ENCODE data around the gene TUBB1.
A peak's percentile ranks its signal among the peaks of the same experiment; 100 is the strongest.
"Not testable (repeated sequence)": the region's sequence is repeated elsewhere in the genome, so short reads cannot be mapped to it uniquely, and the experiment has no call there.

Gene TUBB1

DNA sequence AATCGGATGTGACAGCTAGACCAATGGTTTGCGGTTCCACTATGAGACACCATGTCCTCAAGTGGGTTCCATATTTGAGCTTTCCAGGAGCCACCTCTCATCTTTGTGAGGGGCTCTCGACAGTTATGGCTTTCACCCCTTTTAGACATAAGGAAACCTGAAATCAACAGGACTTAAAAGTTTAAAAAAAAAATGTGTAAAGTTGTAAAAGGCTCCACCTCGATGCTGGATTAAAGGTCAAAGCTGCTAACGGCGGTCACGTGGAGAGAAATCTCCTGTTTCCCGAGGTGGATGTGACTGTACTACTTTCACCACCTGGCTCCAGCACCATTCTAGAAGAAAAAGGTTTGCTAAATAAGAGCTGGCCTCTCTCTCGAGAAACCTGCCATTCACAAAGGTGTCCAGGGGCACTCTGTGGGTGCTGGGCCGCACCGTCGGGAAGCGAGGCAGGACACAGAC, 12.4 kb downstream of the TUBB1 start:
- H3K27me3 Mint-ChIP-seq (ENCODE audit: low read depth) = no peaks in the 10 kb centered on the region
- peaks cover 59% of the 10 kb centered on the region for H3K36me3 Mint-ChIP-seq (ENCODE audit: low read depth)
- H3K27ac Mint-ChIP-seq = peak overlapping the region; percentile 92
- H3K9me3 Mint-ChIP-seq = no peaks in the 10 kb centered on the region
- H3K4me3 Mint-ChIP-seq = peak overlapping the region; percentile 92
- peaks cover 55% of the 10 kb centered on the region for H3K4me1 Mint-ChIP-seq (ENCODE audit: low read depth)

DNA sequence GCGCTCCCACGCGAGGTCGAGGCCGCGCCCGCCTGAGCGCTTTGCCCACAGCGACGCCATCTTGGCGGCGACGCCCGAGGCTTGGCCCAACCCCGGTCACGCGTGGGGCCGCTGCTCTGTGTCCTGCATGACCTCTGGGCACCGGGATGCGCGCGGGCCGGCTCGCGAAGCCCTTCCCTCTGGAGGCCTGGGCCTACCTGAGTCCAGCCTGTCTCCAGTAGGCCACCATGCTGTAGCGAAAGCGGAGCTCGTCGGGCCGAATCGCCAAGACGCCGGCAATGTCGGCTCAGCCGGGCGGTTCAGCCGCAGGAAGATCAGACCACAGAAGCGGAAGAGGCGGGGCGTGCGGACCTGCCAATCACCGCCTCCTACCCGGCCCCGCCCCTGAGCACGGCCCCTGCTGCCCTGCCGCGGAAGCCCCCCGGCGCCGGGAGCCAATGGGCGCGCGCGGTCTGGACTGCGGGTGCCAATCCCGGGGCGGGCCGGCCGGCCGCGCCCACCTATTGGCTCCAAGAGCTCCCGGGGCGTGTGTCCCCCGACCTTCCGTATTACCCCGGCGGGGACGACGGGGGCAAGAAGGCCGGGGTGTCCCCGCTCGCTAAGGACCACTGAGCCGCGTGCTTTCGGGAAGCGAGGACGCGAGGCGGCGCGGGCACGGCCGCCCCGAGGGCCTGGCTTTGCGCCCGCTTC, 12.9 kb downstream of the TUBB1 start, which contains the start of gene ATP5F1E:
Gene ATP5F1E (minus strand): TSS at position 313 of the 690 bp plus-strand sequence. CDS start 84 bp downstream, at position 229.
- Mint-ChIP-seq H3K4me1 (ENCODE audit: low read depth) (peaks cover 52% of the 10 kb centered on the region), H3K36me3 (ENCODE audit: low read depth) (peaks cover 59% of the 10 kb centered on the region), H3K27ac (peak within 1 kb of the TSS; percentile 92), H3K4me3 (peak within 1 kb of the TSS; percentile 92), H3K27me3 (ENCODE audit: low read depth) (no peaks in the 10 kb centered on the region), H3K9me3 (no peaks in the 10 kb centered on the region)

DNA sequence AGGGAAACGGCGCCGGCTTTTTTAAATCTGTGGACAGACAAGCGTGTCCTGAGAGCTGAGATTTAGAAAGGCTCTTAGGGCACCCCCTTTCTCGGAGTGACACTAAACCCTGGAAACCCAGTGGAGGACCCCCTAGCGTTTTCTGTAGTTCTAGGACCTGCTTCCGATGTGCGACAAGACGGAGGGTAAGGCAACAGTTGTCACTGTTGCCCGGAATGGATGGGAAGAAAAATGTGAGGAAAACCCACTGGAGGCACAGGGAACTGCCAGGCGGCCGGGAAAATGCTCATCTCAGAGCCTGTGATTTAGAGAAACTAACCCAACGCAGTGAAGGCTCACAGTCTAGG, 13.5 kb downstream of the TUBB1 start:
- no peaks in the 10 kb centered on the region for H3K9me3 Mint-ChIP-seq
- peak overlapping the region; percentile 89 for H3K4me3 Mint-ChIP-seq
- no peaks in the 10 kb centered on the region for H3K27me3 Mint-ChIP-seq (ENCODE audit: low read depth)
- H3K27ac Mint-ChIP-seq = peak overlapping the region; percentile 90
- peaks cover 54% of the 10 kb centered on the region for H3K4me1 Mint-ChIP-seq (ENCODE audit: low read depth)
- H3K36me3 Mint-ChIP-seq (ENCODE audit: low read depth) = peaks cover 56% of the 10 kb centered on the region

DNA sequence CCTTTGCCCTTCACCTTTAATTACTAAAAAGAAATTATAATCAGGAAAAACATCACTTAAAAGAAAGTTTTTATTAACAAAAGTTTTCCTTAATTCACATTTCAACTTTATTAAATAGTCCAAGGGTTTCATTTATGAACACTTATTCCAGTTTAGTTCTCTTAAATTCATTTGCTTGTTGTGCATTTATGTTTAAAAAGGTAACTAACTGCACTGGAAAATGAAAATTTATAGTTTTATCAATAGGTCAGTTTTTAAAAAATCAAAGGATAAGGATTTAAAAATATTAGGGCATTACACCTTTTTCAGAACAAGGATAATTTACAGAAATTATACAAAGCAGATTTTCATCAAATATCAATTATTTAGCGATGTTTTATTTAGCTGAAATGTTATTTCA, 13.9 kb downstream of the TUBB1 start:
- Mint-ChIP-seq H3K27me3 (ENCODE audit: low read depth) (no peaks in the 10 kb centered on the region), H3K27ac (no peak overlapping the region)

DNA sequence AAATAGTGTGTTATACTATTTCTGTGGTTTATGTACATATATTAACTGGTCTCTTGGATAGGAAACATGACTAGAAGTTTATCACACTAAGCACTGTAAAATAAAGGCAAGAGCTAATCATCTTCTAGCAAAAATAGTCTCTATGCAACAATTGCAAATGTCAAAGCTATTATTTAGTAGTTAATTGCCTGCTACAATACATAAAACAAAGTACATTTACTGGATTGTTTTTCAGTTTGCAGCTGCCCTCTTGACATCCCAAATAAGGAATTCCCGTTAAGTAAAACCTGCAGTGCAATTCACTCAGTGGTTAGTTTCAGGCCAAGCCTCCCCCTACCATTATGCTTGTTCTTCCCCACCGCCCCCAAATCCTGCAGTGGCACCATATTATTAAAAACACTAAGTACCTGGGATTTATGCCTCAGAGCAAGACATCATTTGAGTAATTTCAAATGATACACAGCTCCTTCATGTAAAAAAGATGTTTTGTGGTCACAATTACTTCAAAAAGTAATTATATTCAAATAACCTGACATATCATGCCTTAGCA, 14.5 kb downstream of the TUBB1 start:
- Mint-ChIP-seq H3K4me1 (ENCODE audit: low read depth) (peaks cover 47% of the 10 kb centered on the region), H3K9me3 (no peaks in the 10 kb centered on the region), H3K4me3 (peak overlapping the region; percentile 46), H3K27me3 (ENCODE audit: low read depth) (no peaks in the 10 kb centered on the region), H3K27ac (peak overlapping the region; percentile 45), H3K36me3 (ENCODE audit: low read depth) (peaks cover 54% of the 10 kb centered on the region)

More for the DNA sequence above, 13.9 kb downstream of the TUBB1 start:
- H3K4me3 Mint-ChIP-seq = peak overlapping the region; percentile 89
- H3K9me3 Mint-ChIP-seq = no peaks in the 10 kb centered on the region
- H3K4me1 Mint-ChIP-seq (ENCODE audit: low read depth) = peaks cover 50% of the 10 kb centered on the region
- peaks cover 57% of the 10 kb centered on the region for H3K36me3 Mint-ChIP-seq (ENCODE audit: low read depth)

DNA sequence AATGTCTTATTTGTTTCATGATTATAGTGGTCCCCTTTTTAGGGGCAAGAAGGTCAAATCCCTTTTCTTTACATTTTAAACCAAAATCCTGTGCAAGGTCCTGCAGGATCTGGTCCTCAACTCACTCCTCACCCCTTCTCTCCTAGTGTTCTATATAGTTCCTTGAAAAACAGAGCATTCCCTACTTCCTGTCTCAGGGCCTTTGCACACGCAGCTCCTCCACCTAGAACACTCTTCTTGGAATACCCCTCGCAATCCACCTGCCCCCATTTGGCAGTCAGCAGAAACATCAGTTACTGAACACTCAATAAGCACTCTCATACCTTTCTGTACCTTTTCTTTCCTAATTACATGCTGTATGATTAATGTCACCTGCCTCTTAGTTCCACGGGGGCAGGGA, 16.2 kb downstream of the TUBB1 start:
- peaks cover 44% of the 10 kb centered on the region for H3K36me3 Mint-ChIP-seq (ENCODE audit: low read depth)
- H3K9me3 Mint-ChIP-seq = no peaks in the 10 kb centered on the region
- H3K27ac Mint-ChIP-seq = no peak overlapping the region
- H3K4me1 Mint-ChIP-seq (ENCODE audit: low read depth) = peaks cover 45% of the 10 kb centered on the region
- no peak overlapping the region for H3K4me3 Mint-ChIP-seq
- H3K27me3 Mint-ChIP-seq (ENCODE audit: low read depth) = no peaks in the 10 kb centered on the region

DNA sequence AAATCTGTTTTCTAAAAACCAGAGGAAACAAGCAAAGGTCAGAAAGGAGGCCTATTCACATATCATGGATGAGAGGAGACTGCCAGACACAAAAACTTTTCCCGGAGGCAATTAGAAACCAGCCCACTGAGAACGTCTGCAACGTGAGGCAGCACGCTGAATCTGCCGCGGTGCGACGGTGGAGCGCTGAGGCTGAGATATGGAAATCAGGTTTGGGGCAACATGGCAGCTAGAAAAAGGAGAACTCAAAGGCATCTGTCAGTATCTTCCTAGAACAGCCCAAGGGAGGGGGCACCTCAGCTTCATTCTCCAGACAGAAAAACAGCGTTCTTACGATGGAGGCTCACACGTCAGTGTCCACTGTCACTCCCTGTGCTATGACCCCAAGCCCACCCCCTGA, 18.2 kb downstream of the TUBB1 start:
- Mint-ChIP-seq H3K36me3 (ENCODE audit: low read depth) (peaks cover 44% of the 10 kb centered on the region), H3K27ac (no peak overlapping the region), H3K4me3 (no peak overlapping the region), H3K9me3 (no peaks in the 10 kb centered on the region), H3K4me1 (ENCODE audit: low read depth) (peaks cover 42% of the 10 kb centered on the region), H3K27me3 (ENCODE audit: low read depth) (no peaks in the 10 kb centered on the region)

DNA sequence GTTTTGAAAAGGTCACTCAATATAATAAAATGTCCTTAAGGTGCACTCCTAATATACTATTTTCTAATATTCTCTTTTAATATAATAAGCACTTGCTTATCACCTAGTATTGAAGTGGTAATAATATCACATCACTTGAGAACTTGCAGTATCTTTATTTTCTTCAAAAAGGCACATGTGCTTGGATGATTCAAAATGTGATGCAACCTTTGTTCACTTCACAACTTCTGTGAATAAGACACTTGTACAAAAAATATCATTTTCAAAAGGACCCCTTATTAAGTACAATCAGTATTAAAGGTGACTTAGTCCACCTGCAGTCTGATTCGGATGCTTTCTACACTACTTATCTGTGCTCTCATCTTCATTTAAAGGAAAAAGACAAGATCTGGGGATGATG, 20.0 kb downstream of the TUBB1 start:
- Mint-ChIP-seq H3K4me1 (ENCODE audit: low read depth) (peaks cover 43% of the 10 kb centered on the region), H3K27me3 (ENCODE audit: low read depth) (no peaks in the 10 kb centered on the region), H3K27ac (no peak overlapping the region), H3K36me3 (ENCODE audit: low read depth) (peaks cover 40% of the 10 kb centered on the region), H3K4me3 (peak overlapping the region; percentile 25), H3K9me3 (no peaks in the 10 kb centered on the region)

DNA sequence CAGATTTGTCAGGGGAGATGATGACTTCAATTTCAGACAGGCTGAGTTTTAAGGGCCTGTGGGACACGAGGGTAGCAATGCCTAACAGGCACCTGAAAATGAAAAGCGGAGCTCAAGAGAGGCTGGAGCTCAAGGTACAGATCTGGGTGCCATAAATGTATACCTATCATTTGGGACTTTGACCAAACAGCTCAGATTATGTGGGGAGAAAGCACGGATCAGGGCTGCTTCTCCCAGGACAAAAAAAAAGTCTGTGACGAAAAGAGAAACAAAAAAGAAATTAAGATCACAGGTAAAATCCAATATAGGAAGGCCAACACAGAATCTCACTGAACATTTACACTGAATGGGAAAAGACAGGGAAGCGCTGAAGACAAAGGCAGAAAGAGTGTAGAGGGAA, 21.4 kb downstream of the TUBB1 start:
- H3K36me3 Mint-ChIP-seq (ENCODE audit: low read depth) = peaks cover 31% of the 10 kb centered on the region
- H3K4me1 Mint-ChIP-seq (ENCODE audit: low read depth) = peaks cover 38% of the 10 kb centered on the region
- no peaks in the 10 kb centered on the region for H3K27me3 Mint-ChIP-seq (ENCODE audit: low read depth)
- peak overlapping the region; percentile 67 for H3K27ac Mint-ChIP-seq
- peak overlapping the region; percentile 83 for H3K4me3 Mint-ChIP-seq
- H3K9me3 Mint-ChIP-seq = no peaks in the 10 kb centered on the region

DNA sequence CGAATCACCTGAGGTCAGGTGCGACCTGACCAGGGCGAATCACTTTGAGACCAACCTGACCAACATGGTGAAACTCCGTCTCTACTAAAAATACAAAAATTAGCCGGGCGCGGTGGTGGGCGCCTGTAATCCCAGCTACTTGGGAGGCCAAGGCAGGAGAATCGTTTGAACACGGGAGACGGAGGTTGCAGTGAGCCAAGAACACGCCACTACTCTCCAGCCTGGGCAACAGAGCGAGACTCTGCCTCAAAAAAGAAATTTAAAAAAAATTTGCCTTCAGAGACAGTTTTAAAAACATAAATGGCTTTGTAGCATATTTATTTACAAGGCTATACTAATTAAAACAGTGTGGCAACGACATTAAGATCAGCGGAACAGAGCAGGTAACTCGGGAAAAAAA, 22.3 kb downstream of the TUBB1 start:
- Mint-ChIP-seq H3K4me3 (peak overlapping the region; percentile 83), H3K27ac (peak overlapping the region; percentile 67), H3K36me3 (ENCODE audit: low read depth) (peaks cover 24% of the 10 kb centered on the region), H3K4me1 (ENCODE audit: low read depth) (peaks cover 36% of the 10 kb centered on the region)
- not testable (repeated sequence) for H3K27me3 Mint-ChIP-seq (ENCODE audit: low read depth); H3K9me3 Mint-ChIP-seq

DNA sequence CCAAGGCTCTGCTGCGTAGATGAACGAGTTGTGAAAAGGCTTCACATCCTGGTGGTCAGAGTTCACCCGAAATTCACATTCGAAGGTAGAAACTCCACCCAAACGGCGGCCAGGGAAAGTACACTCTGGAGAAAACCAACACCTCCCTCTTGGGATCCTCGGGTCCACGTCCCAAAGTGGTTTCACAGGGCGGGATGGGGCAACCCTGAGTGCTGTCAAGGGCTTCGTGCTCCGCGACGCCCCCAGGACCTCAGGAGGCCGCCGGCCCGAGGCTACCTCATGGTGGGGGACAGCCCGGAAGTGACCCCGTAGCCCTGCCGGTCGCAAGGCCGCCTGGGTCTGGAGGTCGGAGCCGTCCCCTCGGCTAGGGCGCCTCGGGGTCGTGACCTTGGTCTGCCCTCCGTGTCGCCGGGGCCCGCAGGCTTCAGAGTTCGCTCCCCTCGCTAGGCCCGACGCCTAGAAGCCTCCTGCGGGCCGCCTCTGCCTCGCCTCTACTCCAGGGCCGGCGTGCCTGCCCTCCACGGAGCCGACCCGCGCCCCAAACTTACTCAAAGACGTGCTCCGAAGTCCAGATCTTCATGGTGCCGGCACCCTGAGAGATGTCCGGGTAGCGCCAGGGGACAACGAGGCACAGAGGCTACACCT, 23.0 kb downstream of the TUBB1 start, which contains the start of gene PRELID3B:
Gene PRELID3B (minus strand): TSS at position 636 of the 645 bp plus-strand sequence. CDS start 56 bp downstream, at position 580.
- peaks cover 32% of the 10 kb centered on the region for H3K4me1 Mint-ChIP-seq (ENCODE audit: low read depth)
- H3K27me3 Mint-ChIP-seq (ENCODE audit: low read depth) = no peaks in the 10 kb centered on the region
- H3K4me3 Mint-ChIP-seq = peak within 1 kb of the TSS; percentile 97
- H3K36me3 Mint-ChIP-seq (ENCODE audit: low read depth) = peaks cover 16% of the 10 kb centered on the region
- no peaks in the 10 kb centered on the region for H3K9me3 Mint-ChIP-seq
- H3K27ac Mint-ChIP-seq = peak within 1 kb of the TSS; percentile 93

DNA sequence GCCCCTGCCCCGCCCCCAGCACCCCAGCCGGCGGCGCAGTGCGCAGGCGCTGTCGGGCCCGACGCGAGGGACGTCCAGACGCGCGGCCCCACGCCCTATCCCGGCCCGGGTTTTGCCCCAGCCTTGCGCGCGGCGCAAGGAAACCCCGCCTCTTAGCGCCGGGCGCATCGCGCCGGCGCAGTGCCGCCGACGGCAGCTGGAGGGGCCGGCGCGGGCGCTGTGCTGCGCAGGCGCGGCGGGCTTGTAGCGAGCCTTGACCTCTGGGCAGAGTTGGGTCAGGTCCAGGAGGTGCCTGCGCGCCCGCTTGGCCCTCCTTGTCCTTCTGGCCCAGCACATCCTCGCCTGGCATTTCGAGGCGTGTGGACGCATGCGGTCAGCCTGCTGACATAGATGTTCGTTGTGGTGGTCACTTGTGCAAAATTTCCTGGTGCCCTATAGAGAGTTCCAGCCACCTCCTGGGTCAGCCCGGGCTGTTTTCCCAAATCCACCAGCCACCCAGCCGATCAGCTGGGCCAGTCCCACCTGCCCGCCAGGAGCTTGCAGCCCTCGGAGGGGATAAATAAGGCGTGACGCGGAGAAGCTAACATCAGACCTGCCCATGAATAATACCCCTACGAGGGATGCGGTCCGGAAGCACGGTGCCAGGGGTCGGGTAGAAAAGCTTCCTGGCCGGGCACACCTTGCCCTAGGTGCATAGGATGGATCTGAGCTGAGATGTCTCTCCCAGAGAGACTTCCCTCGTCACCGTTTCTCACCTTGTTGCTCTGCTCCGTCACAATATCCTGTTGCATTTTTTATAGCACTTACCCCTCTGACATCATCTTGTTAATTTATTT, 23.8 kb downstream of the TUBB1 start:
- Mint-ChIP-seq H3K4me1 (ENCODE audit: low read depth) (peaks cover 32% of the 10 kb centered on the region), H3K36me3 (ENCODE audit: low read depth) (peaks cover 12% of the 10 kb centered on the region), H3K9me3 (no peaks in the 10 kb centered on the region), H3K27me3 (ENCODE audit: low read depth) (no peaks in the 10 kb centered on the region), H3K4me3 (peak overlapping the region; percentile 97), H3K27ac (peak overlapping the region; percentile 93)

DNA sequence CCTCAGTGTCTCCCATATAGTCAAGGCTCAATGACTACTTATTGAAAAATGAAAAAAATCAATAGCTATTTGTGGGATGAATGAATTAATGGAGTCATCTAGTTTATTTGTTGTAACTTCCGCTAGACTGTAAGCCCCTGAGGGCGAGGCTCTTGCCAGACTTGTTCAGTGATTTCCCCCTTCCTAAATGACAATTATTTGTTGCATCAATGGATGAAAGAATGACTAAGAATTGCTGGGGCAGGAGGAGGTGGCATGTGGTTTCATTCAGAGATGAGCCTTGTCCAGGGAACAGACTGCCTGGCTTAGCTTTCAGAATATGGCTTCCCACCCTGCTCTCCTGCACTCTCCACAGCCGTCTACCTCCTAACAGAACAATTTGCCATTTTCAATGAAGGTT, 24.5 kb downstream of the TUBB1 start:
- H3K27ac Mint-ChIP-seq = peak overlapping the region; percentile 57
- peaks cover 38% of the 10 kb centered on the region for H3K4me1 Mint-ChIP-seq (ENCODE audit: low read depth)
- peak overlapping the region; percentile 74 for H3K4me3 Mint-ChIP-seq
- no peaks in the 10 kb centered on the region for H3K27me3 Mint-ChIP-seq (ENCODE audit: low read depth)
- H3K9me3 Mint-ChIP-seq = no peaks in the 10 kb centered on the region
- peaks cover 12% of the 10 kb centered on the region for H3K36me3 Mint-ChIP-seq (ENCODE audit: low read depth)

DNA sequence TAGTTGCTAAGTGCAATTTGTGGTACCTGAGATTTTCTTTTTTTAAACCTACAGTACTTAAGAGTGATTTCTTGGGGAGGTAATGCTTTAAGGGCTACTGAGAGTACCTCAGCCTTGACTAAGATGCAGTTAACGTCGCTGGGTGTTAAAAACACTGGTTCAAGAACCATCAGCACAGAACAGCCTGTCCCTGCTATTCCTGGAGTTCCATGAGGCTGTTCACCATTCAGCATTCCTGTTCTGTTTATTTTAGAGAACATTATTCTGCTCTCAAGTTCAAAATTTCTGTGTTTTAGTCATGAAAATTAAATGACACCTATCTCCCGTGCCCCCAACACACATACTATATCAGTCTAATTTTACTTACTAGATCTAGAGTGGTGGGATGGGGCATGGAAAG, 25.1 kb downstream of the TUBB1 start:
- Mint-ChIP-seq H3K4me1 (ENCODE audit: low read depth) (peaks cover 33% of the 10 kb centered on the region), H3K9me3 (no peaks in the 10 kb centered on the region), H3K27me3 (ENCODE audit: low read depth) (no peaks in the 10 kb centered on the region), H3K36me3 (ENCODE audit: low read depth) (peaks cover 12% of the 10 kb centered on the region), H3K27ac (no peak overlapping the region), H3K4me3 (no peak overlapping the region)

Measured in T-helper 1 cell treated with Interleukin-12 subunit alpha and Interleukin-12 subunit beta and Interleukin-4 antibody, amounts not matched to agents 30 μg/mL and 1 μg/mL, for 36 hours (primary cell).